NT2/D1 (cell line): ENCODE results near the gene CLIP4.
"Not testable (repeated sequence)": the region's sequence is repeated elsewhere in the genome, so short reads cannot be mapped to it uniquely, and the experiment has no call there.

ENCODE experiments used
- DNase-seq: peaks from one replicate; pipeline ENCODE4 v3.0.0-alpha.2; 2011; ENCODE audit warnings: low read depth, low spot score
- H3K27me3 ChIP-seq: 2 replicates; pipeline ENCODE4 v1.6.0; 2011; ENCODE audit warnings: mild to moderate bottlenecking; ENCODE audit not compliant: insufficient read length, insufficient read depth
- H3K36me3 ChIP-seq: 2 replicates; pipeline ENCODE4 v1.6.1; 2011; ENCODE audit warnings: mild to moderate bottlenecking, low read length, mixed read lengths; ENCODE audit not compliant: insufficient read depth, insufficient read length
- H3K4me1 ChIP-seq: 2 replicates; pipeline ENCODE4 v1.5.1; 2011; ENCODE audit not compliant: insufficient read depth, insufficient read length
- H3K4me3 ChIP-seq: 2 replicates; pipeline ENCODE4 v1.5.1; 2011; ENCODE audit warnings: low read depth; ENCODE audit not compliant: insufficient read length
- H3K9ac ChIP-seq: 2 replicates; pipeline ENCODE4 v1.6.0; 2011; ENCODE audit warnings: low read depth; ENCODE audit not compliant: insufficient read length
- H3K9me3 ChIP-seq: 2 replicates; pipeline ENCODE4 v1.5.1; 2011; ENCODE audit warnings: mild to moderate bottlenecking, low read length; ENCODE audit not compliant: insufficient read depth
- SUZ12 ChIP-seq: IDR thresholded peaks from 2 replicates; pipeline ENCODE4 v1.6.1; 2011; ENCODE audit not compliant: insufficient read length, insufficient read depth; ENCODE audit errors: extremely low read depth
- YY1 ChIP-seq: IDR thresholded peaks from 2 replicates; pipeline ENCODE4 v1.6.1; 2011; ENCODE audit not compliant: insufficient read length, insufficient read depth
- ZNF274 ChIP-seq: IDR thresholded peaks from 2 replicates; pipeline ENCODE4 v1.6.1; 2011; ENCODE audit warnings: mild to moderate bottlenecking, low read depth, low read length

CLIP4 gene

DNA sequence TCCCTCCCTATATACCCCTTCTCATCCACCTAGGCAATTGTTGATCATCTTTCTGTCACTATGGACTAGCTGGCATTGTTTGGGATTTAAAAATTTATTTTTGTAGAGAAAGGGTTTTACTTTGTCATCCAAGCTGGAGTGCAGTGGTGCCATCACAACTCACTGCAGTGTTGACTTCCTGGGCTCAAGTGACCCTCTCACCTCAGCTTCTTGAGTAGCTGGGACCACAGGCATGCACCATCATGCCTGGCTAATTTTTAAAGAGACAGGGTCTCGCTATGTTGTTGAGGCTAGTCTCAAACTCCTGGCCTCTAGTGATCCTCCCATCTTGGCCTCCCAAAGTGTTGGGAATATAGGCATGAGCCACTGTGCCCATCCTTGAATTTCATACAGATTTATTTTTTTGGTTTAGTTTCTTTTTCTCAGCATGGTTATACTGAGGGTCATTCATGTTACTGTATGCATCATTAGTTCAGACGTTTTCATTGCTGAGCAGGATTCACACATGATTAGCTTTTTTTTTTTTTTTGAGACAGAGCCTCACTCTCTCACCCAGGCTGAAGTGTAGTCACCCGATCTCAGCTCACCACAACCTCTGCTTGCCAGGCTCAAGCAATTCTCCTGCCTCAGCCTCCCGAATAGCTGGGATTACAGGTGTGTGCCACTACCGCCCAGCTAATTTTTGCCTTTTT is 32.3 kb upstream of the CLIP4 start:
- H3K9ac ChIP-seq: no peak overlapping the region
- H3K36me3 ChIP-seq: no peaks in the 10 kb centered on the region
- H3K4me3 ChIP-seq: no peak overlapping the region
- TF ChIP-seq SUZ12 (no peak), ZNF274 (no peak), YY1 (no peak)
- DNase-seq: no peak
- H3K4me1 ChIP-seq: no peaks in the 10 kb centered on the region
- H3K9me3 ChIP-seq: peaks cover 17% of the 10 kb centered on the region; the same call in 1 of the 2 replicates
- no peaks in the 10 kb centered on the region for H3K27me3 ChIP-seq

DNA sequence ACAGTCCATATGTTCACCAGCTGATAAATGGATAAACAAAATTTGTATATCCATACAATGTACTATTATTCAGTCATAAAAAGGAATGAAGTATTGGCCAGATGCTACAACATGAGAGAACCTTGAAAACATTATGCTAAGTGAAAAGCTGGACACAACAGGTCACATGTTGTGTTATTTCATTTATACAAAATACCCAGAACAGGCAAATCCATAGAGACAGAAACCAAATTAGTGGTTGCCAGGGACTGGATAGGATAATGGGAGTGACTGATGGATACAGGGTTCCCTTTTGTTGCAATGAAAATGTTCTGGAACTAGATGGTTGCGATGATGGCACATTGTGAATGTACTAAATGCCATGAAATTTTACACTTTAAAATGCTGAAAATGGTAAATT is 30.7 kb upstream of the CLIP4 start:
- no peak for DNase-seq
- H3K9ac ChIP-seq: no peak overlapping the region
- no peak for TF ChIP-seq ZNF274
- no peak for TF ChIP-seq YY1
- TF ChIP-seq SUZ12: no peak

DNA sequence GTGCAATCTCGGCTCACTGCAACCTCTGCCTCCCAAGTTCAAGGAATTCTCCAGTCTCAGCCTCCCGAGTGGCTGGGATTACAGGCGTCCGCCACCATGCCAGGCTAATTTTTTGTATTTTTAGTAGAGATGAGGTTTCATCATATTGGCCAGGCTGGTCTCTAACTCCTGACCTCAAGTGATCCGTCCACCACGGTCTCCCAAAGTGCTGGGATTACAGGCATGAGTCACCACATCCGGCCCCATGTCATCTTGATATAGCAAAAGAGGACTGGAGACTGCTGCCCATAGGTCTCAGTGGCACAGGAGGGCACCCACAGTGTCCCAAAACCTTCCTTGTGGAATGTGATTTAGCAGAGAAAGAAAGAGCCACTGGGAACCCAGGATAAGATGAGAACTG is 24.9 kb upstream of the CLIP4 start:
- H3K9me3 ChIP-seq, H3K27me3 ChIP-seq, H3K9ac ChIP-seq, DNase-seq, H3K36me3 ChIP-seq, H3K4me1 ChIP-seq, H3K4me3 ChIP-seq: not testable (repeated sequence)

More for the DNA sequence above, 30.7 kb upstream of the CLIP4 start:
- Histone ChIP-seq H3K4me1 (no peaks in the 10 kb centered on the region), H3K36me3 (no peaks in the 10 kb centered on the region), H3K27me3 (no peaks in the 10 kb centered on the region), H3K9me3 (peaks cover 13% of the 10 kb centered on the region; the same call in 1 of the 2 replicates), H3K4me3 (no peak overlapping the region)

DNA sequence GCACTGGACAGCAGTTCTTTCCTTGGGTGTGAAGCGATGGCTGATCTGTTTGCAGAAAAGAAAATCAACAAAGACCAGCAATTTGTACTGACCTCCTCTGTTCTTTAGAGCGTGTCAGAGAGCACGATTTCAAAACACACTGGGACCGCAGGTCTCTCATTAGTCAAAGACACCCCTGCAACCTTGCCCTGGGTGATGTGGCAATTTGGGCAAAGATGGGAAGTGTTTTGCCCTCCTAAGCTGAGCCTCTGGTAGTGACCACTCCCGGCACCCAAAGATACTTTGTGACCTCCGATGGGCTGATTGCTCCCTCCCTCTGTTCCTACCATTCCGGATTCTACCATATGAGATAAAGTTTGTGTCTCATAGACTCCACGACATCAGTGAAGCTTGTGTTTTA is 18.2 kb upstream of the CLIP4 start:
- Histone ChIP-seq H3K27me3 (no peaks in the 10 kb centered on the region), H3K4me3 (no peak overlapping the region), H3K9ac (no peak overlapping the region), H3K9me3 (peaks cover 4% of the 10 kb centered on the region; the same call in 1 of the 2 replicates), H3K36me3 (no peaks in the 10 kb centered on the region), H3K4me1 (no peaks in the 10 kb centered on the region)
- no peak for DNase-seq
- TF ChIP-seq ZNF274: no peak
- no peak for TF ChIP-seq SUZ12
- no peak for TF ChIP-seq YY1

DNA sequence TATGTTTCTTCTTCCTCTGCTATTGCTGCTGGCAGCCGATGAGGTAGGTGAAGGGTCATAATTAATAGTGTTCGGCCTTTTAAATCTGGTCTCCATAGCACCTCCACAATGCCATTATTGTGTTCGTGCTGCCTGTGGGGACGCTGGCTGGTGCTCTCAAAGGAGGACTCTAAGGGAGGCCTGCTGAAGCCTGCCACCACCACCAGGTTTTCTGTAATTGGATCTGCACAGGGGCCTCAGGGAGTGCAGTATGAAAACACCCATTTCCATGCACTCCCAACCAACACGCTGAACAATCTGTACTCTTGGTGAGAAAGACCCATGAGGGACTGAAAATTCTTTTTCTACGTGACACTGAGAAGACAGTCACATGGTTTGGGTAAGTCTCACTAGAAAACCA is 17.6 kb upstream of the CLIP4 start:
- no peak for DNase-seq
- Histone ChIP-seq H3K4me1 (no peaks in the 10 kb centered on the region), H3K27me3 (no peaks in the 10 kb centered on the region), H3K36me3 (no peaks in the 10 kb centered on the region), H3K9me3 (peaks cover 4% of the 10 kb centered on the region; the same call in 1 of the 2 replicates), H3K4me3 (no peak overlapping the region), H3K9ac (no peak overlapping the region)
- TF ChIP-seq YY1 (no peak), ZNF274 (no peak), SUZ12 (no peak)

DNA sequence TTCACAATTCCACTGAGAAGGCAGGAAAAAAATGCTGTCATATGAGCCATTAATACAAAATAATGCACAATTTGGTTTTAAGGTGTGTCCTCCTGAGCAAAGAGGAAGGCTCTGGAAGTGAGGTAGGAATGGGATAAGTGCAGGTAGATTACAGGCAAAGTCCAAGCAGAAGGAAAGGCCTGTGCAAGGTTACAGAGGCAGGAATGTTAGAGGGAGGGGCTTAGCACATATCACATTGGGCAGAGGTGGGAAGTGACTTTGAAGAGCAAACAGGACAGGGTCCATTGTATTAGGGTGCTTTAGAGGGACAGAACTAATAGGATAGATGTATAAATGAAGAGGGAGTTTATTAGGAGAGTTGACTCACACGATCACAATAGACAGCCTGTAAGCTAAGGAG is 14.7 kb upstream of the CLIP4 start:
- Histone ChIP-seq H3K4me3 (no peak overlapping the region), H3K4me1 (no peaks in the 10 kb centered on the region), H3K36me3 (no peaks in the 10 kb centered on the region), H3K9me3 (peaks cover 4% of the 10 kb centered on the region; the same call in 1 of the 2 replicates), H3K9ac (no peak overlapping the region), H3K27me3 (no peaks in the 10 kb centered on the region)
- TF ChIP-seq SUZ12: no peak
- no peak for TF ChIP-seq ZNF274
- TF ChIP-seq YY1: no peak
- no peak for DNase-seq

DNA sequence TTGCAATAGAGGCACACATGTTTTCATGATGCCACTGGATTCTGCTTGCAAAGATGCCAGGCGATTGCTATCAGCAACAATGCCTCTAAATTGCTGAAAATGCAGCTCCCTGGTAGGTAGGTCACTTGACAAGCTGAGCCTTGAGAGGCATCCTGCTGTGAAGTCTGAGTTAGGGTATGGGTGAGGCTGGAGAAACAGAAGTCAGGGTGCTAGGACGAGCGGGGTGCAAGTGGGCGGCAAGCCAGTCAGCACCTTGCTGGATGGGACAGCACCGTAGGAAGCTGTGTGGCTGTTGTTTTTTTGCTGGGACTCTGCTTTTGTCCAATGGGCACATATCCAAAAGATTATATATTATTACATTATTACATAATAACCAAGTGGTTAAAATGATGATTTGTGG is 10.5 kb upstream of the CLIP4 start:
- Histone ChIP-seq H3K4me3 (no peak overlapping the region), H3K4me1 (no peaks in the 10 kb centered on the region), H3K9me3 (peaks cover 4% of the 10 kb centered on the region; the same call in 1 of the 2 replicates), H3K9ac (no peak overlapping the region), H3K36me3 (no peaks in the 10 kb centered on the region), H3K27me3 (no peaks in the 10 kb centered on the region)
- TF ChIP-seq SUZ12: no peak
- TF ChIP-seq YY1: no peak
- no peak for TF ChIP-seq ZNF274
- no peak for DNase-seq
